ENCODE data around the gene PIK3CG.
"Not testable (repeated sequence)": the region's sequence is repeated elsewhere in the genome, so short reads cannot be mapped to it uniquely, and the experiment has no call there.

Gene PIK3CG

GRCh38 chr7:106865130-106866041 lies at the start of gene PIK3CG:
Gene PIK3CG, plus strand, starts transcription at chr7:106865282. Its CDS starts 2,280 bp downstream, at chr7:106867562.
- peak; percentile 93 to 95 for DNase-seq

GRCh38 chr7:106817098-106817497 lies 48.0 kb upstream of the PIK3CG start:
- DNase-seq, result no peak

- no peak for DNase-seq
Observed at GRCh38 chr7:106818736-106819135, 46.3 kb upstream of the PIK3CG start.

- no peak for DNase-seq
Observed at GRCh38 chr7:106819546-106819945, 45.5 kb upstream of the PIK3CG start.

- DNase-seq, result no peak
Observed at GRCh38 chr7:106820321-106821217, 44.5 kb upstream of the PIK3CG start.

GRCh38 chr7:106823631-106824030 lies 41.5 kb upstream of the PIK3CG start:
- DNase-seq, result no peak

- DNase-seq, result no peak
Observed at GRCh38 chr7:106824458-106824857, 40.6 kb upstream of the PIK3CG start.

GRCh38 chr7:106827626-106828025 lies 37.5 kb upstream of the PIK3CG start:
- no peak for DNase-seq

GRCh38 chr7:106829496-106829895 lies 35.6 kb upstream of the PIK3CG start:
- no peak for DNase-seq

- not testable (repeated sequence) for DNase-seq
Observed at GRCh38 chr7:106830896-106831295, 34.2 kb upstream of the PIK3CG start.

GRCh38 chr7:106836816-106837215 lies 28.3 kb upstream of the PIK3CG start:
- DNase-seq, result no peak

- no peak for DNase-seq
Observed at GRCh38 chr7:106839511-106839910, 25.6 kb upstream of the PIK3CG start.

GRCh38 chr7:106840342-106840741 lies 24.7 kb upstream of the PIK3CG start:
- no peak for DNase-seq

GRCh38 chr7:106841896-106842390 lies 23.1 kb upstream of the PIK3CG start:
- no peak for DNase-seq

GRCh38 chr7:106844279-106844997 lies 20.6 kb upstream of the PIK3CG start:
- DNase-seq, result no peak

- DNase-seq, result no peak
Observed at GRCh38 chr7:106848049-106848448, 17.0 kb upstream of the PIK3CG start.

GRCh38 chr7:106848851-106849442 lies 16.1 kb upstream of the PIK3CG start:
- no peak for DNase-seq

GRCh38 chr7:106851632-106852031 lies 13.4 kb upstream of the PIK3CG start:
- not testable (repeated sequence) for DNase-seq

- no peak for DNase-seq
Observed at GRCh38 chr7:106853250-106853908, 11.7 kb upstream of the PIK3CG start.

- no peak for DNase-seq
Observed at GRCh38 chr7:106855540-106856132, 9.4 kb upstream of the PIK3CG start.
